H1 (cell line): ENCODE measurements around the gene IFNB1. TPM values are rescaled to one million over a fixed set of nuclear protein-coding genes. Genes with fewer than 3 reads are reported as not detected.
A peak's percentile ranks its signal among the peaks of the same experiment; 100 is the strongest.

Experiments used
- GABPA ChIP-seq: IDR thresholded peaks from 2 replicates; pipeline ENCODE4 v1.6.1; 2011; ENCODE audit warnings: mild to moderate bottlenecking, low read length, moderate library complexity, borderline replicate concordance; ENCODE audit not compliant: insufficient read depth
- HDAC2 ChIP-seq, 2 experiments: fragments of 300-600 bp in 1 of 2; sonication (generic) in 1 of 2; IDR thresholded peaks; 2 replicates each; pipeline ENCODE4 v1.6.1; 2011 to 2012; ENCODE audit warnings: low read depth in 2 of 2, low read length in 2 of 2, mild to moderate bottlenecking in 2 of 2, moderate library complexity in 2 of 2, borderline replicate concordance in 1 of 2, inconsistent platforms in 1 of 2
- RXRA ChIP-seq: IDR thresholded peaks from 2 replicates; pipeline ENCODE4 v1.6.1; 2011; ENCODE audit warnings: low read depth, mild to moderate bottlenecking, low read length, moderate library complexity; ENCODE audit not compliant: insufficient read depth
- TEAD4 ChIP-seq: IDR thresholded peaks from 2 replicates; pipeline ENCODE4 v1.6.1; 2012; ENCODE audit warnings: low read depth, low read length, inconsistent platforms, mixed read lengths
- YY1 ChIP-seq: IDR thresholded peaks from 2 replicates; pipeline ENCODE4 v1.6.1; 2011; ENCODE audit warnings: low read depth, mild to moderate bottlenecking, low read length
- polyA plus RNA-seq, 7 experiments: library from polyadenylated mRNA; depleted of rRNA in 3 of 7; stranded (reverse) in 5 of 7; unstranded in 2 of 7; fragments of >200 nt in 5 of 7; fragments of 200-250 nt in 2 of 7; gene quantifications; 1 replicate in 5 of 7; 2 replicates in 1 of 7; 4 replicates in 1 of 7; pipeline versions ENCODE4 v1.2.1 to v1.2.3, GENCODE V29; 2011 to 2013; ENCODE audit warnings: missing spikeins in 2 of 7, mixed read lengths in 2 of 7
- total RNA-seq: library from RNA; stranded (reverse); fragmentation: NEBNext Ultra II Directional; extraction: Animal tissue kit (Norgen Biotek cat#: 25700); gene quantifications from 2 replicates; pipeline ENCODE4 v1.2.1, GENCODE V29; 2021
- TF ChIP-seq, protein P1 (sequence below), 3 experiments: IDR thresholded peaks; 1 replicate in 2 of 3; 2 replicates in 1 of 3; pipeline versions ENCODE4 v1.5.1 to v1.6.1; 2011; ENCODE audit warnings: low read length in 3 of 3, mild to moderate bottlenecking in 3 of 3, inconsistent platforms in 2 of 3, low read depth in 1 of 3, moderate library complexity in 1 of 3; ENCODE audit not compliant: insufficient read depth in 1 of 3; ENCODE audit errors: control extremely low read depth in 1 of 3

Gene IFNB1
- total and polyA plus RNA-seq, 2 of the 8 experiments (the other 6 are each of a cell fraction or from before 2014, with no cell fraction given): not detected

DNA sequence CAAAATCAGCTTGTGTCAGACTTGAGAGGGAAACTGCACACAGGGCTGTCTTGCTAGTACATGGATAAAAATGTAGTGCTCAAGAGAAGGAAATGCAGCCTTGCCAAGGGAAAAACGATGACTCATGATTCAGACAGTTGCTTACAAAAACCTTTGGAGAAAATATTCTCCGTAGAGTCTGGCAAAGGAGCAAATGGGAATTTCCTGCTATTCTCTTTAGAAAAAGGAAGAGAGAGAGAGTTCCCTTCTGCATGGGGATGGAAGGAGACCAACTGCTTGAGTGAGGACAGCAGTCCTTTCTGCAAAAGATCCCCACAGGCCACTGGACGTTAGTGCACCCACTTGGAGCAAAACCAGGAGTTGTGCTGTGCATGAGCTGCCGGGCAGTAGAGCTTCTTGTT lies 7.6 kb downstream of the IFNB1 start (continued):
- TF ChIP-seq RXRA (no peak), YY1 (no peak), GABPA (no peak), HDAC2 (IDR thresholded peaks at IDR 0.05; ENCODE audit: borderline replicate concordance in 1 of 2, low read depth in 2 of 2, low read length in 2 of 2) (no peak), TEAD4 (no peak)
- TF ChIP-seq, protein P1, sequence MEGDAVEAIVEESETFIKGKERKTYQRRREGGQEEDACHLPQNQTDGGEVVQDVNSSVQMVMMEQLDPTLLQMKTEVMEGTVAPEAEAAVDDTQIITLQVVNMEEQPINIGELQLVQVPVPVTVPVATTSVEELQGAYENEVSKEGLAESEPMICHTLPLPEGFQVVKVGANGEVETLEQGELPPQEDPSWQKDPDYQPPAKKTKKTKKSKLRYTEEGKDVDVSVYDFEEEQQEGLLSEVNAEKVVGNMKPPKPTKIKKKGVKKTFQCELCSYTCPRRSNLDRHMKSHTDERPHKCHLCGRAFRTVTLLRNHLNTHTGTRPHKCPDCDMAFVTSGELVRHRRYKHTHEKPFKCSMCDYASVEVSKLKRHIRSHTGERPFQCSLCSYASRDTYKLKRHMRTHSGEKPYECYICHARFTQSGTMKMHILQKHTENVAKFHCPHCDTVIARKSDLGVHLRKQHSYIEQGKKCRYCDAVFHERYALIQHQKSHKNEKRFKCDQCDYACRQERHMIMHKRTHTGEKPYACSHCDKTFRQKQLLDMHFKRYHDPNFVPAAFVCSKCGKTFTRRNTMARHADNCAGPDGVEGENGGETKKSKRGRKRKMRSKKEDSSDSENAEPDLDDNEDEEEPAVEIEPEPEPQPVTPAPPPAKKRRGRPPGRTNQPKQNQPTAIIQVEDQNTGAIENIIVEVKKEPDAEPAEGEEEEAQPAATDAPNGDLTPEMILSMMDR (IDR thresholded peaks at IDR 0.05; ENCODE audit: control extremely low read depth in 1 of 3, insufficient read depth in 1 of 3, low read depth in 1 of 3, low read length in 3 of 3): peak in 2 of 3 experiments; percentile 35 to 48; a peak in 2 of 4 replicates
